ENCODE measurements around the gene HIC1.

The HIC1 gene

GRCh38 chr17:2071024-2071385 is 16.1 kb downstream of the HIC1 start:
- H4K20me1 ChIP-seq (ENCODE audit: low read depth, low read length), result no peaks in the 10 kb centered on the region
- no peaks in the 10 kb centered on the region for H3K27me3 ChIP-seq (ENCODE audit: low read length)
- H3K79me2 ChIP-seq (ENCODE audit: insufficient read depth, low read length), result no peaks in the 10 kb centered on the region
- no peak overlapping the region for H3K4me3 ChIP-seq (ENCODE audit: insufficient read depth, low read length, poor library complexity, severe bottlenecking)
- H3F3A ChIP-seq (ENCODE audit: insufficient read depth), result no peaks in the 10 kb centered on the region
- TF ChIP-seq CTCF (IDR thresholded peaks at IDR 0.05; ENCODE audit: insufficient read depth, low read length, poor library complexity, severe bottlenecking) (no peak), EZH2phosphoT487 (conservative IDR thresholded peaks at IDR 0.05; ENCODE audit: low read length) (no peak)
- H3K27ac ChIP-seq (ENCODE audit: low read depth, low read length), result no peak overlapping the region
- no peak overlapping the region for H2AFZ ChIP-seq (ENCODE audit: low read depth, low read length, severe bottlenecking)
- no peaks in the 10 kb centered on the region for H3K36me3 ChIP-seq (ENCODE audit: low read length)
- no peaks in the 10 kb centered on the region for H3K9me2 ChIP-seq (replicated peaks; ENCODE audit: insufficient read depth, low read length)
- H3K4me2 ChIP-seq (ENCODE audit: low read depth, low read length, poor library complexity, severe bottlenecking), result no peak overlapping the region
- no peak overlapping the region for H3K9ac ChIP-seq (ENCODE audit: low read length)
- H3K9me3 ChIP-seq (ENCODE audit: insufficient read depth, low read length), result no peaks in the 10 kb centered on the region

- TF ChIP-seq CTCF (IDR thresholded peaks at IDR 0.05; ENCODE audit: insufficient read depth, low read length, poor library complexity, severe bottlenecking), result no peak
- no peak for TF ChIP-seq EZH2phosphoT487 (conservative IDR thresholded peaks at IDR 0.05; ENCODE audit: low read length)
- Histone ChIP-seq H3K9ac (ENCODE audit: low read length) (no peak overlapping the region), H3K27ac (ENCODE audit: low read depth, low read length) (no peak overlapping the region), H3K79me2 (ENCODE audit: insufficient read depth, low read length) (no peaks in the 10 kb centered on the region), H3K27me3 (ENCODE audit: low read length) (no peaks in the 10 kb centered on the region), H3K9me2 (replicated peaks; ENCODE audit: insufficient read depth, low read length) (no peaks in the 10 kb centered on the region), H4K20me1 (ENCODE audit: low read depth, low read length) (no peaks in the 10 kb centered on the region), H3K9me3 (ENCODE audit: insufficient read depth, low read length) (no peaks in the 10 kb centered on the region), H2AFZ (ENCODE audit: low read depth, low read length, severe bottlenecking) (no peak overlapping the region), H3K36me3 (ENCODE audit: low read length) (no peaks in the 10 kb centered on the region), H3F3A (ENCODE audit: insufficient read depth) (no peaks in the 10 kb centered on the region), H3K4me2 (ENCODE audit: low read depth, low read length, poor library complexity, severe bottlenecking) (no peak overlapping the region), H3K4me3 (ENCODE audit: insufficient read depth, low read length, poor library complexity, severe bottlenecking) (no peak overlapping the region)
Measured at GRCh38 chr17:2071455-2072281, 16.8 kb downstream of the HIC1 start.

- no peaks in the 10 kb centered on the region for H3K79me2 ChIP-seq (ENCODE audit: insufficient read depth, low read length)
- H3K27ac ChIP-seq (ENCODE audit: low read depth, low read length), result no peak overlapping the region
- H3K9ac ChIP-seq (ENCODE audit: low read length), result no peak overlapping the region
- no peaks in the 10 kb centered on the region for H3F3A ChIP-seq (ENCODE audit: insufficient read depth)
- no peaks in the 10 kb centered on the region for H3K36me3 ChIP-seq (ENCODE audit: low read length)
- H2AFZ ChIP-seq (ENCODE audit: low read depth, low read length, severe bottlenecking), result no peak overlapping the region
- TF ChIP-seq CTCF (IDR thresholded peaks at IDR 0.05; ENCODE audit: insufficient read depth, low read length, poor library complexity, severe bottlenecking) (no peak), EZH2phosphoT487 (conservative IDR thresholded peaks at IDR 0.05; ENCODE audit: low read length) (no peak)
- H3K9me3 ChIP-seq (ENCODE audit: insufficient read depth, low read length), result no peaks in the 10 kb centered on the region
- H4K20me1 ChIP-seq (ENCODE audit: low read depth, low read length), result no peaks in the 10 kb centered on the region
- no peak overlapping the region for H3K4me2 ChIP-seq (ENCODE audit: low read depth, low read length, poor library complexity, severe bottlenecking)
- no peaks in the 10 kb centered on the region for H3K9me2 ChIP-seq (replicated peaks; ENCODE audit: insufficient read depth, low read length)
- no peaks in the 10 kb centered on the region for H3K27me3 ChIP-seq (ENCODE audit: low read length)
- no peak overlapping the region for H3K4me3 ChIP-seq (ENCODE audit: insufficient read depth, low read length, poor library complexity, severe bottlenecking)
Measured at GRCh38 chr17:2074919-2075318, 20.0 kb downstream of the HIC1 start.

Measured in SU-DHL-6 (cell line).